Measurements from ENCODE around the gene NNAT.
"Not testable (repeated sequence)": the region's sequence is repeated elsewhere in the genome, so short reads cannot be mapped to it uniquely, and the experiment has no call there.

- TF ChIP-seq, protein P1, sequence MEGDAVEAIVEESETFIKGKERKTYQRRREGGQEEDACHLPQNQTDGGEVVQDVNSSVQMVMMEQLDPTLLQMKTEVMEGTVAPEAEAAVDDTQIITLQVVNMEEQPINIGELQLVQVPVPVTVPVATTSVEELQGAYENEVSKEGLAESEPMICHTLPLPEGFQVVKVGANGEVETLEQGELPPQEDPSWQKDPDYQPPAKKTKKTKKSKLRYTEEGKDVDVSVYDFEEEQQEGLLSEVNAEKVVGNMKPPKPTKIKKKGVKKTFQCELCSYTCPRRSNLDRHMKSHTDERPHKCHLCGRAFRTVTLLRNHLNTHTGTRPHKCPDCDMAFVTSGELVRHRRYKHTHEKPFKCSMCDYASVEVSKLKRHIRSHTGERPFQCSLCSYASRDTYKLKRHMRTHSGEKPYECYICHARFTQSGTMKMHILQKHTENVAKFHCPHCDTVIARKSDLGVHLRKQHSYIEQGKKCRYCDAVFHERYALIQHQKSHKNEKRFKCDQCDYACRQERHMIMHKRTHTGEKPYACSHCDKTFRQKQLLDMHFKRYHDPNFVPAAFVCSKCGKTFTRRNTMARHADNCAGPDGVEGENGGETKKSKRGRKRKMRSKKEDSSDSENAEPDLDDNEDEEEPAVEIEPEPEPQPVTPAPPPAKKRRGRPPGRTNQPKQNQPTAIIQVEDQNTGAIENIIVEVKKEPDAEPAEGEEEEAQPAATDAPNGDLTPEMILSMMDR (conservative IDR thresholded peaks at IDR 0.05 in 1 of 2, IDR thresholded peaks at IDR 0.05 in 1 of 2; ENCODE audit: low read depth in 1 of 2, low read length in 2 of 2) = not testable (repeated sequence)
- TF ChIP-seq EZH2 (IDR thresholded peaks at IDR 0.05; ENCODE audit: low read length, missing control alignments) = not testable (repeated sequence)
Observed at GRCh38 chr20:37486209-37486608, 34.8 kb upstream of the NNAT start.

Measured in fibroblast of lung (primary cell).